SK-N-MC (cell line): ENCODE data around the gene FNDC3B.

ENCODE experiments used
- EZH2 ChIP-seq: fragments of 200-600 bp; sonication (generic); IDR thresholded peaks from one replicate; pipeline ENCODE4 v1.6.1; 2017; ENCODE audit warnings: antibody characterized with exemption
- POLR2AphosphoS5 ChIP-seq: IDR thresholded peaks from 2 replicates; pipeline ENCODE4 v1.6.1; 2012; ENCODE audit warnings: mild to moderate bottlenecking, low read depth, low read length, borderline replicate concordance

DNA sequence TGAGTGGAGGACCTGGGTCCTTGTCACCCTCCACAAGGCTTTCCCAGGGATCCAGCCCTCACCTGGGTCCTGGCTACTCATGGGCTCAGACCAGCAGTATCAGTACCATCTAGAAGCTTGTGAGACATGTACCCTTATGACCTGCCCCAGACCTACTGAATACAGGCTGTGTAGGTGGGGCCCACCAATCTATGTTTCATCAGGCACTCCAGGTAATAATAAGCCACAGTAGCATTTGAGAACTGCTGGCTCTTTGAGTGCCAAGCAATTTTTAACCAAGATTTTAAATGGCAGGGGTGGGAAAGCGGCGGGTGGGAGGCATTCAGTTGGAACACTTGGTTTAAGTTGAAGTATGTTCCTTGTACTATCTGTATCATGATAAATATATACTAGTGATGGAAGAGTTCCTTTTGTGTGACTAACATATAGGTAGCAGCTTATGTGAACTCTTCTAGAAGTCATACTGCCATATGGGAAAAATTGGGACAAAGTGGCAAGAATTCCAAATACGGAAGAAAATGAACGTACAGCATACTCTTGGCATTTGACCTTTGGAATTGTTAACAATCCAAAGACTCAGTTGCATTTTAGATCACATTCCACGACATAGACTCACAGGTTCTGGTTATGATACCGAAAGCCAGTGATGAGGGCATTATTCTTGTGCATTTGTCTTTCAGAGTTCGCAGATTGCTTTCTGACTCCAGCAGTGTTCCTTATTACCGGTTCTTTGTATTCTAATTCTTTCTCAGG, 218.4 kb downstream of the FNDC3B start:
- TF ChIP-seq EZH2, result no peak
- no peak for TF ChIP-seq POLR2AphosphoS5
